ENCODE results near the gene SV2C. TPM values are rescaled to one million over a fixed set of nuclear protein-coding genes. Genes with fewer than 3 reads are reported as not detected.
"Not testable (repeated sequence)": the region's sequence is repeated elsewhere in the genome, so short reads cannot be mapped to it uniquely, and the experiment has no call there.

Gene SV2C
- total and polyA plus RNA-seq, 4 experiments from 2014 or later = 0.02 TPM; not detected in 3

GRCh38 chr5:76230711-76231285 is 147.6 kb downstream of the SV2C start:
- intact Hi-C loops (cut with micrococcal nuclease) = no loop called here
- POLR2A ChIA-PET (ENCODE audit: partially characterized antibody) = no interaction called here

GRCh38 chr5:76234665-76235064 is 151.5 kb downstream of the SV2C start:
- intact Hi-C loops (cut with micrococcal nuclease) = no loop called here
- DNase-seq = no peak
- no peaks in the 10 kb centered on the region for H3K9me3 ChIP-seq (ENCODE audit: control insufficient read depth in 1 of 2, low read length in 2 of 2)
- Mint-ChIP-seq H3K36me3 (peaks cover 0 to 9% of the 10 kb centered on the region in 2 donors), H3K4me1 (no peaks in the 10 kb centered on the region), H3K27ac (no peak overlapping the region), H3K27me3 (peaks cover 2 to 8% of the 10 kb centered on the region in 2 donors), H3K9me3 (peaks cover 0 to 24% (median 14%) of the 10 kb centered on the region in 8 donors), H3K4me3 (no peak overlapping the region)
- no peaks in the 10 kb centered on the region for H3K36me3 ChIP-seq (ENCODE audit: insufficient read depth, low read length)
- POLR2A ChIA-PET (ENCODE audit: partially characterized antibody) = interaction anchor here (0.6 kb wide), 1 partner anchor 349 kb away, joined by 4 read pairs; no protein-coding TSS in a partner anchor
- no peak overlapping the region for H3K27ac ChIP-seq (ENCODE audit: low read depth, low read length)
- no peak overlapping the region for H3K4me3 ChIP-seq (ENCODE audit: low read length in 2 of 2)
- no peaks in the 10 kb centered on the region for H3K27me3 ChIP-seq (ENCODE audit: insufficient read depth, low read length)
- H3K4me1 ChIP-seq (ENCODE audit: insufficient read depth, low read length) = no peaks in the 10 kb centered on the region
- CTCF ChIA-PET (ENCODE audit: partially characterized antibody) = interaction anchor here (1.5 kb wide), 1 partner anchor 21 kb away, joined by 3 read pairs; no protein-coding TSS in a partner anchor

More at GRCh38 chr5:76230711-76231285, 147.6 kb downstream of the SV2C start:
- CTCF ChIA-PET (ENCODE audit: partially characterized antibody) = no interaction called here
- no peak for DNase-seq
- H3K36me3 Mint-ChIP-seq = no peaks in the 10 kb centered on the region
- H3K27me3 ChIP-seq (ENCODE audit: insufficient read depth, low read length) = no peaks in the 10 kb centered on the region
- no peak overlapping the region for H3K27ac ChIP-seq (ENCODE audit: low read depth, low read length)
- no peaks in the 10 kb centered on the region for H3K27me3 Mint-ChIP-seq
- no peak overlapping the region for H3K4me3 ChIP-seq (ENCODE audit: low read length in 2 of 2)
- H3K27ac Mint-ChIP-seq = no peak overlapping the region
- H3K9me3 Mint-ChIP-seq = peaks cover 0 to 4% (median 0%) of the 10 kb centered on the region in 8 donors
- no peaks in the 10 kb centered on the region for H3K9me3 ChIP-seq (ENCODE audit: control insufficient read depth in 1 of 2, low read length in 2 of 2)
- no peak overlapping the region for H3K4me3 Mint-ChIP-seq
- no peaks in the 10 kb centered on the region for H3K4me1 ChIP-seq (ENCODE audit: insufficient read depth, low read length)
- no peaks in the 10 kb centered on the region for H3K4me1 Mint-ChIP-seq
- no peaks in the 10 kb centered on the region for H3K36me3 ChIP-seq (ENCODE audit: insufficient read depth, low read length)

- no peak overlapping the region for H3K27ac ChIP-seq (ENCODE audit: low read depth, low read length)
- H3K4me1 Mint-ChIP-seq = no peaks in the 10 kb centered on the region
- no peaks in the 10 kb centered on the region for H3K9me3 ChIP-seq (ENCODE audit: control insufficient read depth in 1 of 2, low read length in 2 of 2)
- ChIA-PET CTCF (ENCODE audit: partially characterized antibody) (interaction anchor here (1.6 kb wide), 1 partner anchor 61 kb away, joined by 6 read pairs; no protein-coding TSS in a partner anchor), POLR2A (ENCODE audit: partially characterized antibody) (no interaction called here)
- H3K4me3 Mint-ChIP-seq = no peak overlapping the region
- H3K36me3 ChIP-seq (ENCODE audit: insufficient read depth, low read length) = no peaks in the 10 kb centered on the region
- H3K36me3 Mint-ChIP-seq = peaks cover 0 to 9% of the 10 kb centered on the region in 2 donors
- no peak overlapping the region for H3K4me3 ChIP-seq (ENCODE audit: low read length in 2 of 2)
- H3K4me1 ChIP-seq (ENCODE audit: insufficient read depth, low read length) = no peaks in the 10 kb centered on the region
- no peak for DNase-seq
- intact Hi-C loops (cut with micrococcal nuclease) = no loop called here
- no peak overlapping the region for H3K27ac Mint-ChIP-seq
- no peaks in the 10 kb centered on the region for H3K27me3 ChIP-seq (ENCODE audit: insufficient read depth, low read length)
- peaks cover 0 to 24% (median 14%) of the 10 kb centered on the region in 8 donors for H3K9me3 Mint-ChIP-seq
- peaks cover 6 to 15% of the 10 kb centered on the region in 2 donors for H3K27me3 Mint-ChIP-seq
Observed at GRCh38 chr5:76236684-76237083, 153.5 kb downstream of the SV2C start.

- intact Hi-C loops (cut with micrococcal nuclease) = no loop called here
- POLR2A ChIA-PET (ENCODE audit: partially characterized antibody) = no interaction called here
Observed at GRCh38 chr5:76240336-76240735, 157.2 kb downstream of the SV2C start.

GRCh38 chr5:76242155-76242554 is 159.0 kb downstream of the SV2C start:
- H3K36me3 ChIP-seq (ENCODE audit: insufficient read depth, low read length); intact Hi-C loops (cut with micrococcal nuclease); POLR2A ChIA-PET (ENCODE audit: partially characterized antibody); H3K4me1 ChIP-seq (ENCODE audit: insufficient read depth, low read length); DNase-seq; H3K27ac Mint-ChIP-seq; CTCF ChIA-PET (ENCODE audit: partially characterized antibody); H3K4me3 Mint-ChIP-seq; H3K36me3 Mint-ChIP-seq; H3K27me3 ChIP-seq (ENCODE audit: insufficient read depth, low read length); H3K27ac ChIP-seq (ENCODE audit: low read depth, low read length); H3K4me1 Mint-ChIP-seq; H3K4me3 ChIP-seq (ENCODE audit: low read length in 2 of 2); H3K9me3 ChIP-seq (ENCODE audit: control insufficient read depth in 1 of 2, low read length in 2 of 2): not testable (repeated sequence)
- peaks cover 6 to 17% of the 10 kb centered on the region in 2 donors for H3K27me3 Mint-ChIP-seq
- H3K9me3 Mint-ChIP-seq = peaks cover 0 to 19% (median 11%) of the 10 kb centered on the region in 8 donors

More at GRCh38 chr5:76240336-76240735, 157.2 kb downstream of the SV2C start:
- H3K9me3 ChIP-seq (ENCODE audit: control insufficient read depth in 1 of 2, low read length in 2 of 2) = no peaks in the 10 kb centered on the region
- Mint-ChIP-seq H3K27ac (no peak overlapping the region), H3K36me3 (peaks cover 0 to 9% of the 10 kb centered on the region in 2 donors), H3K4me3 (no peak overlapping the region), H3K27me3 (peaks cover 6 to 17% of the 10 kb centered on the region in 2 donors), H3K9me3 (peaks cover 0 to 23% (median 14%) of the 10 kb centered on the region in 8 donors), H3K4me1 (no peaks in the 10 kb centered on the region)
- DNase-seq = no peak
- no peaks in the 10 kb centered on the region for H3K36me3 ChIP-seq (ENCODE audit: insufficient read depth, low read length)
- H3K4me1 ChIP-seq (ENCODE audit: insufficient read depth, low read length) = no peaks in the 10 kb centered on the region
- CTCF ChIA-PET (ENCODE audit: partially characterized antibody) = no interaction called here
- no peak overlapping the region for H3K27ac ChIP-seq (ENCODE audit: low read depth, low read length)
- no peaks in the 10 kb centered on the region for H3K27me3 ChIP-seq (ENCODE audit: insufficient read depth, low read length)
- no peak overlapping the region for H3K4me3 ChIP-seq (ENCODE audit: low read length in 2 of 2)

GRCh38 chr5:76245590-76245989 is 162.4 kb downstream of the SV2C start:
- H3K36me3 Mint-ChIP-seq = no peaks in the 10 kb centered on the region
- intact Hi-C loops (cut with micrococcal nuclease) = no loop called here
- H3K4me1 ChIP-seq (ENCODE audit: insufficient read depth, low read length) = no peaks in the 10 kb centered on the region
- H3K27ac Mint-ChIP-seq = no peak overlapping the region
- H3K27me3 ChIP-seq (ENCODE audit: insufficient read depth, low read length) = no peaks in the 10 kb centered on the region
- H3K9me3 ChIP-seq (ENCODE audit: control insufficient read depth in 1 of 2, low read length in 2 of 2) = no peaks in the 10 kb centered on the region
- H3K27ac ChIP-seq (ENCODE audit: low read depth, low read length) = no peak overlapping the region
- H3K27me3 Mint-ChIP-seq = peaks cover under 1 to 3% of the 10 kb centered on the region in 2 donors
- H3K36me3 ChIP-seq (ENCODE audit: insufficient read depth, low read length) = no peaks in the 10 kb centered on the region
- no peak overlapping the region for H3K4me3 Mint-ChIP-seq
- peaks cover 0 to 3% (median 0%) of the 10 kb centered on the region in 8 donors for H3K9me3 Mint-ChIP-seq
- no peaks in the 10 kb centered on the region for H3K4me1 Mint-ChIP-seq
- DNase-seq = no peak
- H3K4me3 ChIP-seq (ENCODE audit: low read length in 2 of 2) = no peak overlapping the region
- POLR2A ChIA-PET (ENCODE audit: partially characterized antibody) = no interaction called here
- CTCF ChIA-PET (ENCODE audit: partially characterized antibody) = interaction anchor here (0.8 kb wide), 1 partner anchor 62 kb away, joined by 3 read pairs; no protein-coding TSS in a partner anchor

GRCh38 chr5:76249621-76250020 is 166.4 kb downstream of the SV2C start:
- ChIA-PET CTCF (ENCODE audit: partially characterized antibody) (no interaction called here), POLR2A (ENCODE audit: partially characterized antibody) (no interaction called here)
- no peaks in the 10 kb centered on the region for H3K36me3 Mint-ChIP-seq
- no peaks in the 10 kb centered on the region for H3K9me3 ChIP-seq (ENCODE audit: control insufficient read depth in 1 of 2, low read length in 2 of 2)
- intact Hi-C loops (cut with micrococcal nuclease) = no loop called here
- DNase-seq = no peak
- H3K4me1 Mint-ChIP-seq = no peaks in the 10 kb centered on the region
- no peaks in the 10 kb centered on the region for H3K27me3 ChIP-seq (ENCODE audit: insufficient read depth, low read length)
- no peak overlapping the region for H3K27ac ChIP-seq (ENCODE audit: low read depth, low read length)
- no peaks in the 10 kb centered on the region for H3K4me1 ChIP-seq (ENCODE audit: insufficient read depth, low read length)
- H3K27ac Mint-ChIP-seq = no peak overlapping the region
- H3K4me3 ChIP-seq (ENCODE audit: low read length in 2 of 2) = no peak overlapping the region
- no peaks in the 10 kb centered on the region for H3K27me3 Mint-ChIP-seq
- H3K4me3 Mint-ChIP-seq = no peak overlapping the region
- H3K9me3 Mint-ChIP-seq = no peaks in the 10 kb centered on the region
- H3K36me3 ChIP-seq (ENCODE audit: insufficient read depth, low read length) = no peaks in the 10 kb centered on the region

Measured in CD4-positive, alpha-beta memory T cell (primary cell).